ENCODE measurements around the gene PJVK.

The PJVK gene

GRCh38 chr2:178429336-178429735 lies 21.8 kb upstream of the PJVK start:
- no peak overlapping the region for H3K4me3 ChIP-seq (ENCODE audit: low read depth, low read length)
- DNase-seq (ENCODE audit: low read depth) = no peak
- TF ChIP-seq CTCF (IDR thresholded peaks at IDR 0.05; ENCODE audit: control insufficient read depth, extremely low read depth, insufficient read depth) = no peak

GRCh38 chr2:178436662-178437061 lies 14.5 kb upstream of the PJVK start:
- H3K4me3 ChIP-seq (ENCODE audit: low read depth, low read length) = no peak overlapping the region
- DNase-seq (ENCODE audit: low read depth) = no peak
- no peak for TF ChIP-seq CTCF (IDR thresholded peaks at IDR 0.05; ENCODE audit: control insufficient read depth, extremely low read depth, insufficient read depth)

- no peak overlapping the region for H3K4me3 ChIP-seq (ENCODE audit: low read depth, low read length)
- DNase-seq (ENCODE audit: low read depth) = no peak
- TF ChIP-seq CTCF (IDR thresholded peaks at IDR 0.05; ENCODE audit: control insufficient read depth, extremely low read depth, insufficient read depth) = no peak
These were observed 9.8 kb upstream of the PJVK start for GRCh38 chr2:178441426-178441825.

GRCh38 chr2:178448968-178449661 lies 2.1 kb upstream of the PJVK start:
- DNase-seq (ENCODE audit: low read depth) = no peak
- no peak for TF ChIP-seq CTCF (IDR thresholded peaks at IDR 0.05; ENCODE audit: control insufficient read depth, extremely low read depth, insufficient read depth)
- peak overlapping the region; percentile 59 for H3K4me3 ChIP-seq (ENCODE audit: low read depth, low read length)

GRCh38 chr2:178449700-178450523 lies 1.3 kb upstream of the PJVK start:
- DNase-seq (ENCODE audit: low read depth) = no peak
- TF ChIP-seq CTCF (IDR thresholded peaks at IDR 0.05; ENCODE audit: control insufficient read depth, extremely low read depth, insufficient read depth) = no peak
- H3K4me3 ChIP-seq (ENCODE audit: low read depth, low read length) = peak overlapping the region; percentile 59

GRCh38 chr2:178450524-178450773 lies 729 bp upstream of the PJVK start:
- peak overlapping the region; percentile 59 for H3K4me3 ChIP-seq (ENCODE audit: low read depth, low read length)
- DNase-seq (ENCODE audit: low read depth) = no peak
- no peak for TF ChIP-seq CTCF (IDR thresholded peaks at IDR 0.05; ENCODE audit: control insufficient read depth, extremely low read depth, insufficient read depth)
